GM12892 (cell line): ENCODE measurements around the gene GLTPD2.

Experiments used
- DNase-seq: peaks from one replicate; pipeline ENCODE4 v3.0.0; 2011; ENCODE audit not compliant: insufficient read length
- FAIRE-seq: peaks from 2 replicates; lab custom pipeline; 2011; peaks lifted over from hg19 to GRCh38; lab: Jason Lieb, UNC
- POLR2A ChIP-seq: IDR thresholded peaks from 2 replicates; pipeline ENCODE4 v1.6.1; 2011; ENCODE audit warnings: low read depth, low read length, control low read depth
- POLR2AphosphoS5 ChIP-seq: IDR thresholded peaks from 2 replicates; pipeline ENCODE4 v1.6.1; 2011; ENCODE audit warnings: low read depth, low read length, control low read depth
- TAF1 ChIP-seq: IDR thresholded peaks from 2 replicates; pipeline ENCODE4 v1.6.1; 2011; ENCODE audit warnings: low read depth, mild to moderate bottlenecking, control low read depth, low read length, borderline replicate concordance

Gene GLTPD2

GRCh38 chr17:4796552-4796920 is 7.8 kb downstream of the GLTPD2 start:
- DNase-seq (no peak), FAIRE-seq (peak; percentile 72)
- TF ChIP-seq POLR2A, result no peak

- FAIRE-seq (peak; percentile 48), DNase-seq (no peak)
- TF ChIP-seq TAF1 (no peak), POLR2AphosphoS5 (no peak), POLR2A (no peak)
Observed at GRCh38 chr17:4800462-4801196, 11.9 kb downstream of the GLTPD2 start.

GRCh38 chr17:4802228-4802627 is 13.5 kb downstream of the GLTPD2 start, which contains the start of gene C17orf114:
C17orf114 (minus strand) TSS chr17:4802328.
- TF ChIP-seq POLR2A (no peak), TAF1 (no peak), POLR2AphosphoS5 (no peak)
- no peak for FAIRE-seq
- no peak for DNase-seq

GRCh38 chr17:4806456-4806776 is 17.7 kb downstream of the GLTPD2 start:
- DNase-seq, result no peak

GRCh38 chr17:4806777-4807604 is 18.2 kb downstream of the GLTPD2 start, which contains the start of gene PLD2:
PLD2 (plus strand) TSS chr17:4807152; CDS start chr17:4807773, 621 bp downstream.
- peak; percentile 91 for FAIRE-seq
- peak; percentile 100 for DNase-seq
- TF ChIP-seq POLR2A (peak; percentile 64; the same call in 1 of the 2 replicates), POLR2AphosphoS5 (no peak)

More at GRCh38 chr17:4806456-4806776, 17.7 kb downstream of the GLTPD2 start:
- TF ChIP-seq POLR2A, result no peak
- no peak for TF ChIP-seq TAF1
- no peak for TF ChIP-seq POLR2AphosphoS5
- no peak for FAIRE-seq

GRCh38 chr17:4807605-4808377 is 19.0 kb downstream of the GLTPD2 start:
- TF ChIP-seq POLR2A (no peak), POLR2AphosphoS5 (no peak), TAF1 (no peak)
- no peak for DNase-seq
- no peak for FAIRE-seq

- FAIRE-seq, result no peak
- TF ChIP-seq TAF1, result no peak
- no peak for TF ChIP-seq POLR2A
- no peak for TF ChIP-seq POLR2AphosphoS5
- no peak for DNase-seq
Observed at GRCh38 chr17:4808378-4808767, 19.6 kb downstream of the GLTPD2 start.

GRCh38 chr17:4810696-4811290 is 22.0 kb downstream of the GLTPD2 start:
- DNase-seq (no peak), FAIRE-seq (no peak)
- TF ChIP-seq POLR2A, result no peak
- TF ChIP-seq TAF1, result no peak
- no peak for TF ChIP-seq POLR2AphosphoS5

- no peak for TF ChIP-seq TAF1
- TF ChIP-seq POLR2AphosphoS5, result no peak
- TF ChIP-seq POLR2A, result no peak
- no peak for DNase-seq
- FAIRE-seq, result no peak
Observed at GRCh38 chr17:4811471-4811870, 22.7 kb downstream of the GLTPD2 start.

GRCh38 chr17:4812690-4813089 is 23.9 kb downstream of the GLTPD2 start:
- FAIRE-seq (no peak), DNase-seq (no peak)
- no peak for TF ChIP-seq TAF1
- no peak for TF ChIP-seq POLR2A
- no peak for TF ChIP-seq POLR2AphosphoS5

- FAIRE-seq, result no peak
- TF ChIP-seq POLR2AphosphoS5 (no peak), POLR2A (no peak), TAF1 (no peak)
- no peak for DNase-seq
Observed at GRCh38 chr17:4815043-4815675, 26.4 kb downstream of the GLTPD2 start.

GRCh38 chr17:4816826-4817225 is 28.1 kb downstream of the GLTPD2 start:
- no peak for FAIRE-seq
- no peak for DNase-seq
- TF ChIP-seq TAF1, result no peak
- TF ChIP-seq POLR2AphosphoS5, result no peak
- no peak for TF ChIP-seq POLR2A
